Neural cell (in vitro differentiated cells): ENCODE data around the gene SMIM1.

Experiments used
- CTCF ChIP-seq: fragments of 450-650 bp; IDR thresholded peaks from 2 replicates; pipeline ENCODE4 v1.5.1; 2014; ENCODE audit warnings: antibody characterized with exemption, mild to moderate bottlenecking, moderate library complexity; ENCODE audit not compliant: poor library complexity, severe bottlenecking
- EP300 ChIP-seq: fragments of 450-650 bp; conservative IDR thresholded peaks from 2 replicates; pipeline ENCODE4 v1.6.1; 2014; ENCODE audit warnings: antibody characterized with exemption, mild to moderate bottlenecking, moderate library complexity; ENCODE audit not compliant: poor library complexity, severe bottlenecking
- EZH2 ChIP-seq: fragments of 200-600, 300-800 bp; shearing (Covaris generic), sonication (generic); IDR thresholded peaks from 2 replicates; pipeline ENCODE4 v1.6.1; 2014; ENCODE audit warnings: antibody characterized with exemption, low read length, borderline replicate concordance, mild to moderate bottlenecking; ENCODE audit not compliant: insufficient read depth, poor library complexity, severe bottlenecking
- MXI1 ChIP-seq: fragments of 450-650 bp; conservative IDR thresholded peaks from 2 replicates; pipeline ENCODE4 v1.6.1; 2014; ENCODE audit warnings: antibody characterized with exemption, mild to moderate bottlenecking; ENCODE audit not compliant: poor library complexity, severe bottlenecking
- POLR2AphosphoS5 ChIP-seq: IDR thresholded peaks from 2 replicates; pipeline ENCODE4 v1.6.1; 2012
- RAD21 ChIP-seq: fragments of 450-650 bp; conservative IDR thresholded peaks from 2 replicates; pipeline ENCODE4 v1.6.1; 2014; ENCODE audit warnings: antibody characterized with exemption, mild to moderate bottlenecking, moderate library complexity
- REST ChIP-seq: IDR thresholded peaks from 2 replicates; pipeline ENCODE4 v1.6.1; 2012; ENCODE audit warnings: borderline replicate concordance
- SMC3 ChIP-seq: fragments of 450-650 bp; conservative IDR thresholded peaks from 2 replicates; pipeline ENCODE4 v1.6.1; 2014; ENCODE audit warnings: antibody characterized with exemption, mild to moderate bottlenecking, moderate library complexity; ENCODE audit not compliant: poor library complexity
- TAF1 ChIP-seq: IDR thresholded peaks from 2 replicates; pipeline ENCODE4 v1.6.1; 2012; ENCODE audit warnings: low read depth

DNA sequence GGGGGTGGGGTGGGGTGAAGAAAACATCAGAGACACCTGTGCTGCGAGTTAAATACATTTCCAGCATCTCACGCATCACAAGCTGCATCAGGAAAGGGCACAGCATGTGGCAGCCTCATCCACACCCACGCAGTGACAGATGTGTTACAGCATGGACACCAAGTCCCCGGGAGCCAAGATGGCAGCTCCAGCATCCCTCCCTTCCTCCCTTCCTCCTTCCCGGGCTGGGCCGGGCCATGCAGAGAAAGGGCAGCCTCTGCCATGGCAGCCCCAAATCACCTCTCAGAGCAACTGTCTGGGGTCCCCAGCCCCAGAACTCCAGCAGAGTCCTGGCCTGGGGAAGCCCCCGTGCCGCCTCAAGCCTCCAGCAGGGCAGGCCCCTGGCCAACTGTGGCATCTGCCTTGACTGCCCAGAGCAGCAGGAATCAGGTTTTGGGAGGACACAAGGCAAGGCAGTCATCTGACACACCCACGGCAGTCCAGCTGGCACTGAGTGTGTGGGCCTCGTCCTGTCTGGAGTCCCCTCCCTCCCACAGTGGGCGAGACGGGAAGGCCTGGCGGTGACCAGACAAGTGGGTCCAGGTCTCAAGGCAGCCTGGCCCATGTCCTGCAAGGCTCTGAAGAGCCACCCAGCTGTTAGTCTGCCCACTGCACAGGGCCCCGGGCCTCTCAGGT lies 6.2 kb downstream of the SMIM1 start:
- no peak for TF ChIP-seq EZH2
- TF ChIP-seq CTCF: no peak
- no peak for TF ChIP-seq TAF1
- no peak for TF ChIP-seq EP300
- no peak for TF ChIP-seq POLR2AphosphoS5
- no peak for TF ChIP-seq REST
- TF ChIP-seq RAD21: no peak
- no peak for TF ChIP-seq MXI1
- no peak for TF ChIP-seq SMC3
